Sigmoid colon (tissue), 7 donors: Measurements from ENCODE around the gene MEA1. TPM values are rescaled to one million over a fixed set of nuclear protein-coding genes. Genes with fewer than 3 reads are reported as not detected.

ENCODE experiments used
- DNase-seq: peaks from one replicate; pipeline ENCODE4 v3.0.0-alpha.2; 2019
- H3K27ac ChIP-seq, 4 donors: fragments of 200-600 bp; sonication (generic); one replicate each; pipeline ENCODE4 v1.5.1; 2016 to 2019; ENCODE audit warnings: mild to moderate bottlenecking in 1 of 4
- H3K27me3 ChIP-seq, 3 donors: fragments of 200-600 bp; sonication (generic); one replicate each; pipeline ENCODE4 v1.5.1; 2019; ENCODE audit warnings: mild to moderate bottlenecking in 1 of 3
- H3K36me3 ChIP-seq, 4 donors: fragments of 200-600 bp; sonication (generic); one replicate each; pipeline ENCODE4 v1.5.1; 2016 to 2019
- H3K4me1 ChIP-seq, 4 donors: fragments of 200-600 bp; sonication (generic); one replicate each; pipeline ENCODE4 v1.5.1; 2017 to 2019
- H3K4me3 ChIP-seq, 4 donors: fragments of 200-600 bp; sonication (generic); one replicate each; pipeline ENCODE4 v1.5.1; 2017 to 2019; ENCODE audit warnings: mild to moderate bottlenecking in 2 of 4, moderate library complexity in 1 of 4
- H3K9me3 ChIP-seq, 4 donors: fragments of 200-600 bp in 3 of 4; sonication (generic) in 3 of 4; one replicate each; pipeline versions ENCODE4 v1.5.1 to v1.6.1; 2013 to 2019
- CTCF ChIP-seq, 4 experiments: fragments of 450-650 bp in 3 of 4; fragments of 200-600 bp in 1 of 4; IDR thresholded peaks; one replicate each; pipeline ENCODE4 v1.5.1; 2016 to 2019; ENCODE audit warnings: antibody characterized with exemption in 4 of 4, mild to moderate bottlenecking in 3 of 4, moderate library complexity in 2 of 4
- EP300 ChIP-seq, 4 donors: sonication (generic); formaldehyde crosslinking; IDR thresholded peaks; one replicate each; pipeline ENCODE4 v1.6.1; 2017; ENCODE audit warnings: antibody characterized with exemption in 4 of 4
- POLR2A ChIP-seq, 2 donors: fragments of 450-650 bp; IDR thresholded peaks; one replicate each; pipeline ENCODE4 v1.6.1; 2016; ENCODE audit warnings: antibody characterized with exemption in 2 of 2, mild to moderate bottlenecking in 2 of 2, moderate library complexity in 2 of 2
- POLR2AphosphoS5 ChIP-seq, 4 donors: sonication (generic); formaldehyde crosslinking; IDR thresholded peaks; one replicate each; pipeline ENCODE4 v1.6.1; 2017; ENCODE audit warnings: antibody characterized with exemption in 4 of 4
- WGBS, 2 donors: extraction: QIAGEN DNeasy Blood & Tissue Kit; methylation state at CpG; one replicate each; pipeline ENCODE4 v1.1.7; 2013; 5-methylcytosine and 5-hydroxymethylcytosine counted together
- intact Hi-C: fragments of 100-400 bp; cut with DNase I; formaldehyde crosslinking; loops from one replicate; pipeline ENCODE4 v1.15.1; 2023
- polyA plus RNA-seq, 3 donors: library from polyadenylated mRNA; stranded (reverse); fragments of 200-250 nt; gene quantifications; one replicate each; pipeline ENCODE4 v1.2.3, GENCODE V29; 2013
- total RNA-seq, 4 donors: library from RNA; depleted of rRNA; stranded (reverse); fragments of >200 nt; gene quantifications; one replicate each; pipeline ENCODE4 v1.1.0, GENCODE V29; 2016
- donor health status: healthy with polysubstance abuse.
- donor health status: Bipolar disorder and iron deficiency.
- donor health status: healthy.

Gene MEA1
- total and polyA plus RNA-seq, 7 donors, result 49.0 to 93.1 (median 73.8) TPM

GRCh38 chr6:42963179-42963854 lies 50.4 kb downstream of the MEA1 start:
- peaks cover 13 to 53% (median 20%) of the 10 kb centered on the region in 4 donors for H3K36me3 ChIP-seq
- no peaks in the 10 kb centered on the region for H3K27me3 ChIP-seq
- no peak overlapping the region for H3K4me3 ChIP-seq
- intact Hi-C loops, result no loop called here
- TF ChIP-seq EP300 (IDR thresholded peaks at IDR 0.05) (no peak), POLR2AphosphoS5 (IDR thresholded peaks at IDR 0.05) (no peak), CTCF (IDR thresholded peaks at IDR 0.05) (no peak)
- no peak overlapping the region for H3K27ac ChIP-seq
- no peak for DNase-seq
- peaks cover 0 to 16% (median 14%) of the 10 kb centered on the region in 4 donors for H3K4me1 ChIP-seq
- H3K9me3 ChIP-seq, result no peaks in the 10 kb centered on the region
- WGBS, 2 donors, result 90 to 92% methylated on average over 12 of the region's 12 CpGs

- no peak for DNase-seq
- whole genome bisulfite sequencing, 2 donors, result 92 to 93% methylated on average over 13 of the region's 13 CpGs
- no peak for TF ChIP-seq CTCF (IDR thresholded peaks at IDR 0.05)
- intact Hi-C loops, result no loop called here
- Histone ChIP-seq H3K27ac (no peak overlapping the region), H3K4me1 (peaks cover 0 to 16% (median 14%) of the 10 kb centered on the region in 4 donors), H3K4me3 (no peak overlapping the region), H3K9me3 (no peaks in the 10 kb centered on the region), H3K27me3 (no peaks in the 10 kb centered on the region), H3K36me3 (peaks cover 13 to 48% (median 16%) of the 10 kb centered on the region in 4 donors)
These were observed 51.1 kb downstream of the MEA1 start for GRCh38 chr6:42962502-42963178.

- intact Hi-C loops, result no loop called here
- peaks cover 0 to 16% (median 14%) of the 10 kb centered on the region in 4 donors for H3K4me1 ChIP-seq
- H3K27me3 ChIP-seq, result no peaks in the 10 kb centered on the region
- no peak overlapping the region for H3K27ac ChIP-seq
- no peak for DNase-seq
- no peak overlapping the region for H3K4me3 ChIP-seq
- peaks cover 13 to 42% (median 16%) of the 10 kb centered on the region in 4 donors for H3K36me3 ChIP-seq
- H3K9me3 ChIP-seq, result no peaks in the 10 kb centered on the region
- 95 to 96% methylated on average over 12 of the region's 12 CpGs for WGBS, 2 donors
- no peak for TF ChIP-seq POLR2AphosphoS5 (IDR thresholded peaks at IDR 0.05)
- no peak for TF ChIP-seq POLR2A (IDR thresholded peaks at IDR 0.05)
- no peak for TF ChIP-seq CTCF (IDR thresholded peaks at IDR 0.05)
- TF ChIP-seq EP300 (IDR thresholded peaks at IDR 0.05), result no peak
These were observed 51.6 kb downstream of the MEA1 start for GRCh38 chr6:42962096-42962495.

Other genes with a start within 250 kb of the MEA1 start
- gene BICRAL, start 231.9 kb downstream of the MEA1 start, total RNA-seq, result 10 to 100 TPM; 13.6 to 18.5 (median 17.4) TPM
- gene BICRAL, start 231.9 kb downstream of the MEA1 start, polyA plus RNA-seq, result 1 to 10 TPM; 4.6 to 7.8 (median 4.8) TPM
- gene RPL7L1, start 134.3 kb downstream of the MEA1 start, total RNA-seq, result 10 to 100 TPM; 67.6 to 79.0 (median 75.7) TPM
- 10 to 100 TPM; 30.6 to 58.9 (median 38.1) TPM for gene RPL7L1, start 134.3 kb downstream of the MEA1 start, polyA plus RNA-seq
- gene PTCRA, start 97.9 kb downstream of the MEA1 start, total RNA-seq, result not detected
- gene PTCRA, start 97.9 kb downstream of the MEA1 start, polyA plus RNA-seq, result under 1 TPM in 1 of 3 donors, not detected in 2; 0.23 TPM
- 10 to 100 TPM; 22.8 to 24.9 (median 24.1) TPM for gene CNPY3, start 84.5 kb downstream of the MEA1 start, total RNA-seq
- 10 to 100 TPM; 11.8 to 37.5 (median 12.6) TPM for gene CNPY3, start 84.5 kb downstream of the MEA1 start, polyA plus RNA-seq
- gene GNMT, start 53.2 kb downstream of the MEA1 start, total RNA-seq, result under 1 TPM in 1 of 4 donors, not detected in 3; 0.54 TPM
- gene GNMT, start 53.2 kb downstream of the MEA1 start, polyA plus RNA-seq, result under 1 TPM in 1 of 3 donors, not detected in 2; 0.45 TPM
- gene PEX6, start 34.8 kb downstream of the MEA1 start, total RNA-seq, result 10 to 100 TPM; 10.2 to 19.1 (median 18.2) TPM
- 10 to 100 TPM; 12.6 to 21.5 (median 14.0) TPM for gene PEX6, start 34.8 kb downstream of the MEA1 start, polyA plus RNA-seq
- gene PPP2R5D, start 29.4 kb downstream of the MEA1 start, total RNA-seq, result 10 to 100 TPM; 26.7 to 41.5 (median 33.9) TPM
- 10 to 100 TPM; 29.4 to 38.8 (median 35.5) TPM for gene PPP2R5D, start 29.4 kb downstream of the MEA1 start, polyA plus RNA-seq
- 100 to 1,000 TPM in 3 of 4 donors, 10 to 100 TPM in 1; 68.4 to 158 (median 105) TPM for gene KLHDC3, start 303 bp upstream of the MEA1 start, total RNA-seq
- gene KLHDC3, start 303 bp upstream of the MEA1 start, polyA plus RNA-seq, result 10 to 100 TPM; 64.3 to 69.7 (median 69.1) TPM
- 10 to 100 TPM; 40.5 to 46.6 (median 43.3) TPM for gene RRP36, start 7.7 kb upstream of the MEA1 start, total RNA-seq
- 10 to 100 TPM; 24.6 to 50.8 (median 27.3) TPM for gene RRP36, start 7.7 kb upstream of the MEA1 start, polyA plus RNA-seq
- gene CUL7, start 39.9 kb upstream of the MEA1 start, total RNA-seq, result 10 to 100 TPM; 10.3 to 14.4 (median 11.0) TPM
- gene CUL7, start 39.9 kb upstream of the MEA1 start, polyA plus RNA-seq, result 1 to 10 TPM; 3.0 to 6.9 (median 3.2) TPM
- gene MRPL2, start 45.5 kb upstream of the MEA1 start, total RNA-seq, result 10 to 100 TPM; 14.1 to 25.7 (median 18.3) TPM
- 10 to 100 TPM; 65.9 to 70.2 (median 68.5) TPM for gene MRPL2, start 45.5 kb upstream of the MEA1 start, polyA plus RNA-seq
- gene KLC4, start 45.7 kb upstream of the MEA1 start, total RNA-seq, result 10 to 100 TPM; 23.2 to 44.9 (median 34.6) TPM
- gene KLC4, start 45.7 kb upstream of the MEA1 start, polyA plus RNA-seq, result 100 to 1,000 TPM in 1 of 3 donors, 10 to 100 TPM in 2; 58.4 to 116 (median 84.1) TPM
- gene PTK7, start 62.4 kb upstream of the MEA1 start, total RNA-seq, result 1 to 10 TPM; 4.8 to 9.7 (median 7.7) TPM
- 10 to 100 TPM in 1 of 3 donors, 1 to 10 TPM in 2; 1.2 to 15.6 (median 1.8) TPM for gene PTK7, start 62.4 kb upstream of the MEA1 start, polyA plus RNA-seq
- gene SRF, start 157.3 kb upstream of the MEA1 start, total RNA-seq, result 10 to 100 TPM; 64.2 to 96.9 (median 89.1) TPM
- gene SRF, start 157.3 kb upstream of the MEA1 start, polyA plus RNA-seq, result 10 to 100 TPM; 12.6 to 31.2 (median 13.9) TPM
- gene CUL9, start 168.2 kb upstream of the MEA1 start, total RNA-seq, result 10 to 100 TPM; 21.7 to 49.6 (median 31.9) TPM
- 10 to 100 TPM in 2 of 3 donors, 1 to 10 TPM in 1; 5.1 to 32.9 (median 12.6) TPM for gene CUL9, start 168.2 kb upstream of the MEA1 start, polyA plus RNA-seq
- 10 to 100 TPM; 32.1 to 96.0 (median 90.3) TPM for gene DNPH1, start 215.5 kb upstream of the MEA1 start, total RNA-seq
- 100 to 1,000 TPM; 155 to 188 (median 163) TPM for gene DNPH1, start 215.5 kb upstream of the MEA1 start, polyA plus RNA-seq
- under 1 TPM in 3 of 4 donors, not detected in 1; under 0.01 to 0.55 (median 0.27) TPM for gene TTBK1, start 229.5 kb upstream of the MEA1 start, total RNA-seq
- gene TTBK1, start 229.5 kb upstream of the MEA1 start, polyA plus RNA-seq, result under 1 TPM; under 0.01 to 0.41 (median 0.23) TPM